ENCODE results near the gene ATP11A.

Gene ATP11A

DNA sequence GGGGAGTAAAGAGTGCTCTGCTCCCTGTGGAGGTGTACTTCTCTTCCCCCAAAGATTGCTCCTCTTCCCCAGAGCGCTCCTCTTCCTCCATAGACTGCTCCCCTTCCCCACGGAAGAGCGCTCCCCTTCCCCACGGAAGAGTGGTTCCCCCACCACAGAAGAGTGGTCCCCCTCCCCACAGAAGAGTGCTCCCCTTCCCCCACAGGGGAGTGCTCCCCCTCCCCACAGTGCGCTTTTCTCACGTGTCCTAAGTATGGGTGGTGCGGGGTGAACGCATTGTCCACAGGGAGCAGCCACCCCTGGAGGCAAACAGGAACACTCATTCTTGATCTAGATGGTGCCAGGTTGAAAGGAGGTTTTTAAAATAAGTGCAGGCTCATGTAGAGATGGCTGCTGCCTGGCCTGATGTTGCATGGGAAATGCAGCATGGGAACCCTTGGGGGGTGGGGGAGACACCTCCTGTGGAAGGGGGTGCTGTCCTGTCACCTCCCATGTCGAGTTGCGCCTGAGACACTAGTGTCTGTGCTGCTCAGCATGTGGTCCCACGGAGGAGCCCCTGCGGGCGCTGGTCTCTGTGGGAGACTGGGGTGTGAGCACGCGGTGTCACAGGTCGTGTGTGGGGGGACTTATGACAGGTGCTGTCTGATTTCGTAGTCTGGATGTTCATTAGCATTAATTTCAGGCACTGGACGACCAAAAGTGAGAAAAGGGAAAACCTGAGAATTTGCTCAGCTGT, 52.2 kb downstream of the ATP11A start:
- DNase-seq (ENCODE audit: low read depth in 2 of 2), result no peak

- DNase-seq (ENCODE audit: low read depth in 2 of 2), result no peak
These were observed 52.7 kb downstream of the ATP11A start for GRCh38 chr13:112742583-112742982.

DNA sequence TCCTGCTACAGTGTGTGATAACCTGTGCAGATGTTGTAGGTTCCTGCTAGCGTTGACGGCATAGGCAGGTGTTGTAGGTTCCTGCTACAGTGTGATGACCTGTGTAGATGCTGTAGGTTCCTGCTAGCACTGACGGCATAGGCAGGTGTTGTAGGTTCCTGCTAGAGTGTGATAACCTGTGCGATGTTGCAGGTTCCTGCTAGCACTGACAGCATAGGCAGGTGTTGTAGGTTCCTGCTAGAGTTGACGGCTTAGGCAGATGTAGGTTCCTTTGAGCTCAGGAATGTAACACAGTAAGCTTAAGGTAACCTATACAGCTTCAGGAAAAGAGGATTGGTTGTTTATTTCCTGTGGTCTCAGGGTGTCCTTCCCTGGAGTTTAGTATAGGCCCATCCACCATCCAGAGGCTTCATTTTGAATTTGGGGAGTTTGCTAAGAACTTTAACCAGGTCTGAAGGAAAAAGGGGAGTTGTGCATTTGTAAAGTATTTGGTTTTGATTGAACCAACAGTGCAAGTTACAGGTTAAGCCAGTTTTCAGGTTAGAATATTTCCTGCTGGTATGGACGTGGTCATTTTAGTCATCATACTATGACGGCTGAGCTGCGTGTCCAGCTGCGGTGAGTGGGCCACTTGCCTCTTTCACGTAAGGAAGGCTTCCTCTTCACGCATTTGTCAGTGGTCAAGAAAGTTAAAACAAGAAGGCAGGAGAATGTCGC, 53.8 kb downstream of the ATP11A start:
- no peak for DNase-seq (ENCODE audit: low read depth in 2 of 2)

- DNase-seq (ENCODE audit: low read depth in 2 of 2), result no peak
These were observed 54.6 kb downstream of the ATP11A start for GRCh38 chr13:112744168-112745021.

GRCh38 chr13:112746044-112746443, 56.2 kb downstream of the ATP11A start:
- no peak for DNase-seq (ENCODE audit: low read depth in 2 of 2)

DNA sequence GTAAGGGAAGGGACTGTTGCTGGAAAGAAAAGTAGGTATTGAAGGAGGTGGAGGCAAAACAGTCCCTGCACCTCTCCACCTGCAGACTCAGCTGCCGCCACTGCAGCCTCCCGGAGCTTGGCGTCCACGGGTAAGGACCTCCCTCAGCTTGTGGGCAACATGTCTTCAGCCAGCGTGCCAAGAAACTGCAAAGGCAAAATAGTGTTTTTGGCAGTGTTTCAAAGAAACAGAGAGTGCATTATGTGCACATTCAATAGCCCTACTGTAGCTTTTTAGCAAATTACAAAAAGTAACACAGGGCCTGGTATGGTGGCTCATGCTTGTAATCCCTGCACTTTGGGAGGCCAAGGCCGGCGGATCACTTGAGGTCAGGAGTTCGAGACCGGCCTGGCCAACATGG, 57.4 kb downstream of the ATP11A start:
- no peak for DNase-seq (ENCODE audit: low read depth in 2 of 2)

GRCh38 chr13:112748947-112749735, 59.3 kb downstream of the ATP11A start:
- DNase-seq (ENCODE audit: low read depth in 2 of 2), result no peak

DNA sequence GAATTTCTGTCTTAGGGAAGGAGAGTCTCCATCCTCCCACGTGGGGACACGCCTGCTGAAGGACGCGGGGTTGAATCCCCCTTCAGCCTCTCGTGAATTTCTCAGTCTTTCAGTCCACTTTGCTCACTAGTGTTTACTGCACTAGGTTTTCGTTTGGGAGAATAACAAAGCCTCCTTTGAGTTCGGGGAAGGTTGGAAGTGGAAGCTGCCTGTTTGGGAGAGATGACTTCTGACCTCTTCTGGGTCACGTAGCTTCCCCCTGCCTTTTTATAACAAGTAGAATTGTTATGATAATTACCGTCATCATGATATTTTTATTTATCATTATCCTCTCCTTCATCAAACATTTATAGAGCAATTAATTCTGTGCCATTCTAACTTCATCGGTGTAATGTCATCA, 60.7 kb downstream of the ATP11A start:
- no peak for DNase-seq (ENCODE audit: low read depth in 2 of 2)

GRCh38 chr13:112751617-112752016, 61.8 kb downstream of the ATP11A start:
- no peak for DNase-seq (ENCODE audit: low read depth in 2 of 2)

DNA sequence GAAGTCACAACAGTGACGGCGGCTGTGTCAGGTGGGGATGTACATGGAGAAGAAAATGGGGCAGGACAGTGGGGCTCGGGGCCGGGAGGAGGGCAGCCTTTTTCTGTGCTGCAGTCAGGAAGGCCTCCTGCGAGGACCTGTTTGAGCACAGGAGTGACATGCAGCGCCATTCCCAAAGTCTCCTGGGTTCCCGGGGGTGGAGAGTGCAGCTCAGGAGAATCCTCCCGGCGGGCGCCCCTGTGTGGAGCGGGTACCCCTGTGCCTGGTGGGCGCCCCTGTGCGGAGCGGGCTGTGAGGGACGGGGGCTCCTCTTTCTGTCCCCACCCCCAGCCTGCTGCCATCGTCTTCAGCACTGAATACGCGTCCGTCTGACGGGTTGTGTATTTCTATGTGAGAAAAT, 62.4 kb downstream of the ATP11A start:
- no peak for DNase-seq (ENCODE audit: low read depth in 2 of 2)

DNA sequence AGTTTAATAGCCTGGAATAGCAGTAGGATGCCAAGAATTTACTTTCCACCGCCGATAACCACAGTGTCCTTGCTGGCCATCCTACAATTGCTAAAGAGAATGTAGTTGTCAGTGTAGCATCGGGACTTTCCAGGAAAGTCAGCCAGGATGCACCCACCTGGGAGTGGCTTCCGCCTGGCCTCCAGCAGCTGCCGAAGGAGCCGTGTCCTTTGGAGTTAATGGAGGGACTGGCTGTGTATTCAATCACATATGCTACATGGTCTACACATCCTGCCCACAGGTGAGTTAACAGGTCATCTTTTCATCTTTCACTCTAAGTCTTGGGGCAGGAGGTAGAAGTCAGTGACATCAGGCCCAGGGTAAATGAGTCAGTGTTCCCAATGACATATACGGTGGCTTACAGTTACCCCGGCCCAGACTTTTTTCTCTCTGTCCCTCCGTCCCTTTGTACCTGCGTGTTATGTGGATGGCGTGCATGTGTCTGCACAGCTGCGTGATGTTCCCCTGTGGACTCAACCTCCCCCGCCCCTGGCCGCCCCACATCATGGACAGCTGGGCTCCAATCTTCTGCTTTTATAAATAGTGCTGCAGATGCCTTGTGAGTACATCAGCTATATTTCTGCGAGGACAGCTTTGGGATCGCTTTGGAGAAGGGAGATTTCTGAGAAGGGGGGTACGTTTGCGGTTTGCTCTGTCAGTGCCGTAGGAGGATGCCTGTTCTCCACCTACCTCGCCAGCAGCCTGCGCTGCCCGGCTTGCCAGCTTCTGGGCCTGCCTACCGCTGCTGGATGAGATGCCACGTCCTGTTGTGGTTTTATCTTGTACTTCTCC, 63.1 kb downstream of the ATP11A start:
- DNase-seq (ENCODE audit: low read depth in 2 of 2), result peak in 1 of 2 donors; percentile 8

- no peak for DNase-seq (ENCODE audit: low read depth in 2 of 2)
These were observed 64.0 kb downstream of the ATP11A start for GRCh38 chr13:112753833-112754232.

GRCh38 chr13:112754281-112755025, 64.6 kb downstream of the ATP11A start:
- no peak for DNase-seq (ENCODE audit: low read depth in 2 of 2)

DNA sequence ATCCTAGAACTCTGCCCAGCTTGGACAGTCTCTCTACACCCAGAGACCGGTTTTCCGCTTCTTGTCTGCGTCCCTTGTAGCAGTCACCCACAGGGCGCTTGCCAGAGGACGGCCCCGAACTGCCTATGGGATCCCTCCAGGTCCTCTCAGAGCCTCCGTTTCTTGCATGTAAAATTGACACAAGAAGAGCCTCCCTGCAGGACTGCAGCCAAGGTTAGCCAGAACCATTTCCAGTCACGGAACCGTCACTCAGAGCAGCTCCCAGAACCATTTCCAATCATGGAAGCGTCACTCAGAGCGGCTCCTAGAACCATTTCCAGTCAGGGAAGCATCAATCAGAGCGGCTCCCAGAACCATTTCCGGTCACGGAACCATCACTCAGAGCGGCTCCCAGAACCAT, 65.5 kb downstream of the ATP11A start:
- no peak for DNase-seq (ENCODE audit: low read depth in 2 of 2)

DNA sequence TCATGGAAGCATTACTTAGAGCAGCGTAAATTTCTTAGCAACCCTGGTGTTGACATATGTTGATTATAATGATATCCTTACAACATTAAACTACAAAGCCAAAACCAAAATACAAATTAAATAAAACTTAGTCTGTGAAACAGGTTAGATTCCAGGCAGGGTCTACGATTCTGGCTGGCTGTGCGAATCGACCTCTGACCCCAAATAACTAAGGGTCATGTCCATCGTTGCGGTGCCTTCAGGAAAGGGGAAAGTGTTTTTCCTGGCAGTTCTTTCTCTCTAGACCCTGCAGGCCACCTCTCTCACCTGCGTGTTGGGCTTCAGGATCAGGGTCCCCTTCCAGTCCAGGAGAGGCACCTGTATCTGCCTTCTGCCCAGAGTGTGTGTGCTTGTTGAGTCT, 66.2 kb downstream of the ATP11A start:
- DNase-seq (ENCODE audit: low read depth in 2 of 2), result no peak

GRCh38 chr13:112756511-112756966, 66.7 kb downstream of the ATP11A start:
- DNase-seq (ENCODE audit: low read depth in 2 of 2), result no peak

GRCh38 chr13:112756967-112757758, 67.3 kb downstream of the ATP11A start:
- no peak for DNase-seq (ENCODE audit: low read depth in 2 of 2)

DNA sequence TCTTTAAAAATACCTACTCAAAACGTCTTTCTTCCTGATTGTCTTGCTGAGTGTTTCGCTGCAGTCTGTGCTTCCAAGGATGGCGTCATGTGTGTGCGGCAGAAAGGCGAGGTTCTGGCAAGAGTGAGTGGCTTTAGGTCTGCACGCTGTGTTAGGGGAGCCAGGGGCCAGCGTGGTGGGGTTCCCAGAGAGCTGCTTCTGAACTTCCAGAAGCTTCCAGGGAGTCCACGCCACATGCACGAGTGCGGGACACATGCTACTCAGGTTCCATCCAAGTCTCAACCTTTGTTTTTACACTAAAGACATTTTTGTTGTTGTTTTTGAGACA, 67.9 kb downstream of the ATP11A start:
- no peak for DNase-seq (ENCODE audit: low read depth in 2 of 2)

GRCh38 chr13:112759053-112759452, 69.2 kb downstream of the ATP11A start:
- DNase-seq (ENCODE audit: low read depth in 2 of 2), result no peak
